ENCODE data around the gene MTCL1. TPM values are rescaled to one million over a fixed set of nuclear protein-coding genes. Genes with fewer than 3 reads are reported as not detected.

The MTCL1 gene
- total RNA-seq (2022; extraction: Qiagen RNA extraction; ENCODE audit: low read depth): 55.2 to 70.3 TPM (median 61.6 TPM) in 5 replicates

GRCh38 chr18:8705238-8705960, at the start of gene MTCL1:
TSS of gene MTCL1 (plus strand) at chr18:8705556. CDS start at chr18:8705661, 105 bp downstream.

Other genes with a start within 250 kb of the MTCL1 start
- 24.5 to 31.7 TPM (median 29.3 TPM) in 5 replicates for gene RAB12, start 96.1 kb upstream of the MTCL1 start, total RNA-seq (2022; extraction: Qiagen RNA extraction; ENCODE audit: low read depth)